ENCODE results near the gene WASF1. TPM values are rescaled to one million over a fixed set of nuclear protein-coding genes. Genes with fewer than 3 reads are reported as not detected.
"Not testable (repeated sequence)": the region's sequence is repeated elsewhere in the genome, so short reads cannot be mapped to it uniquely, and the experiment has no call there.

The WASF1 gene
- total RNA-seq, 4 donors from 2014 or later: 1.8 to 14.0 (median 5.9) TPM

- TF ChIP-seq POLR2A (IDR thresholded peaks at IDR 0.05) (no peak), CTCF (IDR thresholded peaks at IDR 0.05) (no peak)
- no peaks in the 10 kb centered on the region for H3K27me3 ChIP-seq
- no peaks in the 10 kb centered on the region for H3K4me1 ChIP-seq
- H3K27ac ChIP-seq: no peak overlapping the region
- H3K36me3 ChIP-seq: no peaks in the 10 kb centered on the region
- no peak overlapping the region for H3K4me3 ChIP-seq
- H3K9me3 ChIP-seq: peaks cover 0 to 3% (median 0%) of the 10 kb centered on the region in 4 donors
- no peak for DNase-seq
These were observed 41.3 kb downstream of the WASF1 start for GRCh38 chr6:110137924-110138887.

- Histone ChIP-seq H3K4me1 (no peaks in the 10 kb centered on the region), H3K4me3 (no peak overlapping the region), H3K27ac (no peak overlapping the region), H3K9me3 (peaks cover 0 to 4% (median 0%) of the 10 kb centered on the region in 4 donors), H3K36me3 (no peaks in the 10 kb centered on the region), H3K27me3 (no peaks in the 10 kb centered on the region)
- TF ChIP-seq CTCF (IDR thresholded peaks at IDR 0.05) (no peak), POLR2A (IDR thresholded peaks at IDR 0.05) (no peak)
- DNase-seq: no peak
These were observed 49.1 kb downstream of the WASF1 start for GRCh38 chr6:110130362-110130761.

- H3K4me1 ChIP-seq: no peaks in the 10 kb centered on the region
- peaks cover 0 to 4% (median 0%) of the 10 kb centered on the region in 4 donors for H3K9me3 ChIP-seq
- no peaks in the 10 kb centered on the region for H3K36me3 ChIP-seq
- H3K27me3 ChIP-seq: no peaks in the 10 kb centered on the region
- DNase-seq: no peak
- TF ChIP-seq POLR2A (IDR thresholded peaks at IDR 0.05) (no peak), CTCF (IDR thresholded peaks at IDR 0.05) (no peak)
- no peak overlapping the region for H3K27ac ChIP-seq
- H3K4me3 ChIP-seq: no peak overlapping the region
These were observed 51.1 kb downstream of the WASF1 start for GRCh38 chr6:110128418-110128817.

GRCh38 chr6:110125361-110125760 is 54.1 kb downstream of the WASF1 start:
- no peaks in the 10 kb centered on the region for H3K9me3 ChIP-seq
- no peaks in the 10 kb centered on the region for H3K36me3 ChIP-seq
- no peak for DNase-seq

GRCh38 chr6:110121655-110122054 is 57.8 kb downstream of the WASF1 start:
- not testable (repeated sequence) for H3K4me1 ChIP-seq, DNase-seq, H3K36me3 ChIP-seq, H3K4me3 ChIP-seq, H3K27ac ChIP-seq, H3K9me3 ChIP-seq, H3K27me3 ChIP-seq

More at GRCh38 chr6:110125361-110125760, 54.1 kb downstream of the WASF1 start:
- Histone ChIP-seq H3K27me3 (no peaks in the 10 kb centered on the region), H3K4me1 (no peaks in the 10 kb centered on the region), H3K27ac (no peak overlapping the region), H3K4me3 (no peak overlapping the region)
- TF ChIP-seq CTCF (IDR thresholded peaks at IDR 0.05) (no peak), POLR2A (IDR thresholded peaks at IDR 0.05) (no peak)

- Histone ChIP-seq H3K27me3 (no peaks in the 10 kb centered on the region), H3K36me3 (no peaks in the 10 kb centered on the region), H3K4me1 (no peaks in the 10 kb centered on the region), H3K27ac (no peak overlapping the region), H3K9me3 (no peaks in the 10 kb centered on the region), H3K4me3 (no peak overlapping the region)
- no peak for DNase-seq
- TF ChIP-seq POLR2A (IDR thresholded peaks at IDR 0.05): no peak
- TF ChIP-seq CTCF (IDR thresholded peaks at IDR 0.05): no peak
These were observed 63.2 kb downstream of the WASF1 start for GRCh38 chr6:110116258-110116657.

Measured in Peyer's patch (tissue), 4 donors.